Tibial nerve (tissue), 4 donors: ENCODE results near the gene ACTL6A. TPM values are rescaled to one million over a fixed set of nuclear protein-coding genes. Genes with fewer than 3 reads are reported as not detected.

Experiments
- DNase-seq, 2 donors: peaks; one replicate each; pipeline ENCODE4 v3.0.0-alpha.2; 2019; ENCODE audit warnings: low spot score in 2 of 2
- H3K27ac ChIP-seq, 4 donors: fragments of 200-600 bp; sonication (generic) in 3 of 4; one replicate each; pipeline ENCODE4 v1.5.1; 2017 to 2019; ENCODE audit warnings: mild to moderate bottlenecking in 1 of 4
- H3K27me3 ChIP-seq, 2 donors: fragments of 200-600 bp; sonication (generic) in 1 of 2; one replicate each; pipeline versions ENCODE4 v1.5.1 to v1.6.0; 2017 to 2019
- H3K36me3 ChIP-seq, 3 donors: fragments of 200-600 bp; sonication (generic); one replicate each; pipeline ENCODE4 v1.5.1; 2018 to 2019
- H3K4me1 ChIP-seq, 4 donors: fragments of 200-600 bp; sonication (generic) in 3 of 4; one replicate each; pipeline ENCODE4 v1.5.1; 2017 to 2019
- H3K4me3 ChIP-seq, 4 donors: fragments of 200-600 bp; sonication (generic) in 3 of 4; one replicate each; pipeline ENCODE4 v1.5.1; 2017 to 2019; ENCODE audit warnings: mild to moderate bottlenecking in 1 of 4, moderate library complexity in 1 of 4
- H3K9me3 ChIP-seq, 4 donors: fragments of 200-600 bp; sonication (generic) in 3 of 4; one replicate each; pipeline ENCODE4 v1.5.1; 2017 to 2019
- EP300 ChIP-seq, 2 donors: sonication (generic); formaldehyde crosslinking; IDR thresholded peaks; one replicate each; pipeline ENCODE4 v1.6.1; 2017; ENCODE audit warnings: antibody characterized with exemption in 2 of 2, mild to moderate bottlenecking in 1 of 2
- POLR2A ChIP-seq, 2 donors: fragments of 450-650 bp; IDR thresholded peaks; one replicate each; pipeline ENCODE4 v1.6.1; 2017; ENCODE audit warnings: antibody characterized with exemption in 2 of 2, mild to moderate bottlenecking in 2 of 2, moderate library complexity in 2 of 2
- WGBS, 2 donors: methylation state at CpG; one replicate each; pipeline ENCODE4 v1.1.5; 2018; 5-methylcytosine and 5-hydroxymethylcytosine counted together
- total RNA-seq, 4 donors: library from RNA; depleted of rRNA; stranded (reverse); fragments of >200 nt; gene quantifications; one replicate each; pipeline ENCODE4 v1.1.0, GENCODE V29; 2016
- TF ChIP-seq, protein P1 (sequence below), 5 experiments: fragments of 200-600 bp in 3 of 5; fragments of 450-650 bp in 2 of 5; sonication (generic) in 3 of 5; IDR thresholded peaks; one replicate each; pipeline ENCODE4 v1.5.1; 2016 to 2019; ENCODE audit warnings: antibody characterized with exemption in 5 of 5, mild to moderate bottlenecking in 3 of 5, moderate library complexity in 2 of 5

Gene ACTL6A
- total RNA-seq, 4 donors from 2014 or later, result 25.7 to 52.5 (median 36.3) TPM

DNA sequence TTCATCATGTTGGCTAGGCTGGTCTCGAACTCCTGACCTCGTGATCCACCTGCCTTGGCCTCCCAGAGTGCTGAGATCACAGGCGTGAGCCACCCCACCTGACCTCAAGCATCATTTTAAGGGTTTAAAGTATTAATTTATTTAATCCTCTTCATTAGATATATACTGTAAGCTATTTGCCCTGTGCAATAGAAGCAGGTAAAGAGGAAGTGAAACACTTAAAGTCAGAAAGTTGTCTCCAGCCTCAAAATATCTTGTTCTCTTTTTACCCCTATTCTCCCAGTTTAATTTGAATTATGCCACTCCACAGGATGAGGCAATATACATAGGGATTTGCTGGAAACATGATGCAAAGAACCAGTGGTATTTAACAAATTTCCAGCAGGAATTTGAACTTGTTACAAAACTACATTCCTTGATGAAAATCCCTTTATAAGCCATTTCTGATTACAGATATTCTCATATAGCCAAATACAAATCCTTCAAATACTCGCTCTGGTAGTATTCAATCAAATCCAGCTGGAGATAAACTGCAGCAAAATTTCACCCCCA lies 43.9 kb downstream of the ACTL6A start:
- H3K27ac ChIP-seq, result no peak overlapping the region
- no peak for DNase-seq
- H3K4me1 ChIP-seq, result peaks cover 0 to 40% (median 7%) of the 10 kb centered on the region in 4 donors
- H3K9me3 ChIP-seq, result no peaks in the 10 kb centered on the region
- TF ChIP-seq POLR2A (IDR thresholded peaks at IDR 0.05) (no peak), EP300 (IDR thresholded peaks at IDR 0.05) (no peak)
- TF ChIP-seq, protein P1, sequence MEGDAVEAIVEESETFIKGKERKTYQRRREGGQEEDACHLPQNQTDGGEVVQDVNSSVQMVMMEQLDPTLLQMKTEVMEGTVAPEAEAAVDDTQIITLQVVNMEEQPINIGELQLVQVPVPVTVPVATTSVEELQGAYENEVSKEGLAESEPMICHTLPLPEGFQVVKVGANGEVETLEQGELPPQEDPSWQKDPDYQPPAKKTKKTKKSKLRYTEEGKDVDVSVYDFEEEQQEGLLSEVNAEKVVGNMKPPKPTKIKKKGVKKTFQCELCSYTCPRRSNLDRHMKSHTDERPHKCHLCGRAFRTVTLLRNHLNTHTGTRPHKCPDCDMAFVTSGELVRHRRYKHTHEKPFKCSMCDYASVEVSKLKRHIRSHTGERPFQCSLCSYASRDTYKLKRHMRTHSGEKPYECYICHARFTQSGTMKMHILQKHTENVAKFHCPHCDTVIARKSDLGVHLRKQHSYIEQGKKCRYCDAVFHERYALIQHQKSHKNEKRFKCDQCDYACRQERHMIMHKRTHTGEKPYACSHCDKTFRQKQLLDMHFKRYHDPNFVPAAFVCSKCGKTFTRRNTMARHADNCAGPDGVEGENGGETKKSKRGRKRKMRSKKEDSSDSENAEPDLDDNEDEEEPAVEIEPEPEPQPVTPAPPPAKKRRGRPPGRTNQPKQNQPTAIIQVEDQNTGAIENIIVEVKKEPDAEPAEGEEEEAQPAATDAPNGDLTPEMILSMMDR (IDR thresholded peaks at IDR 0.05), result no peak
- peaks cover 0 to 9% (median 0%) of the 10 kb centered on the region in 3 donors for H3K36me3 ChIP-seq
- no peak overlapping the region for H3K4me3 ChIP-seq
- no peaks in the 10 kb centered on the region for H3K27me3 ChIP-seq
- WGBS, 2 donors, result 92 to 96% methylated on average over 4 of the region's 4 CpGs

DNA sequence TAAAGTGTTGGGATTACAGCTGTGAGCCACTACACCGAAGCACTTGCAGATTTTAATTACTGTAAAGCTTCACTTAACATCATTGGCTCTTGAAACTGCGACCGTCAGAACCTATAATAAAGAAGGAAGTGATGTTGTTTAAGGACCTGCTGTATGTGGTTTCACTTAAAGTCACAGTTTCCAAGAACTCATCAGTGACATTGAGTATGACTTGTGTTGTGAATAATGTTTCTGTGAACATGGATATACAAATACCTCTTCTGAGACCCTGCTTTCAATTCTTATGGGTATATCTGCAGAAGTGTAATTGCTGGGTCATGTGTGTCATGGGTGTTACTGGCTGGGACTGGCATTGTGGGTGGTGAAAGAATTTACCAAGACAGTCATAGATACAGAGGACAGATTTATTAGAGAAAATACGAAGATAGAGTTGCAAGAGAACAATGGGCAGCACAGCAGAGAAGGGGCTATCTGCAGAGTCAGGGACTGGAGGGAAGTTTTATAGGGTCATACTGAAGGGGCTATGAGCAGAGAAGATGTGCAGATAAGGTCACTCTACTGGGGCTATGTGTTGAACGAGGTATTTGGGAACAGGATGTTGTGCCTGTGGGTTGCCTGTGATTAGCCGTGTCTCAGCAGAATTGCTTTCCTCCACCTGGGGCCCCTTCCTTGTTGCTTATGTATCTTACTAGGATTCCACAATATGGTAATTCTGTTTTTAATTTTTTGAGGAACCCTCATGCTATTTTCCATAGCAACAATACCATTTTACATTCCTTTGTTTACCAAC lies 46.4 kb downstream of the ACTL6A start:
- no peaks in the 10 kb centered on the region for H3K9me3 ChIP-seq
- H3K27ac ChIP-seq, result no peak overlapping the region
- WGBS, 2 donors, result 67 to 70% methylated on average over 6 of the region's 6 CpGs
- peaks cover 0 to 22% (median 4%) of the 10 kb centered on the region in 4 donors for H3K4me1 ChIP-seq
- no peak overlapping the region for H3K4me3 ChIP-seq
- no peak for DNase-seq
- TF ChIP-seq, protein P1 (IDR thresholded peaks at IDR 0.05), result no peak
- TF ChIP-seq EP300 (IDR thresholded peaks at IDR 0.05), result no peak
- H3K27me3 ChIP-seq, result no peaks in the 10 kb centered on the region
- H3K36me3 ChIP-seq, result peaks cover 0 to 8% (median 0%) of the 10 kb centered on the region in 3 donors

DNA sequence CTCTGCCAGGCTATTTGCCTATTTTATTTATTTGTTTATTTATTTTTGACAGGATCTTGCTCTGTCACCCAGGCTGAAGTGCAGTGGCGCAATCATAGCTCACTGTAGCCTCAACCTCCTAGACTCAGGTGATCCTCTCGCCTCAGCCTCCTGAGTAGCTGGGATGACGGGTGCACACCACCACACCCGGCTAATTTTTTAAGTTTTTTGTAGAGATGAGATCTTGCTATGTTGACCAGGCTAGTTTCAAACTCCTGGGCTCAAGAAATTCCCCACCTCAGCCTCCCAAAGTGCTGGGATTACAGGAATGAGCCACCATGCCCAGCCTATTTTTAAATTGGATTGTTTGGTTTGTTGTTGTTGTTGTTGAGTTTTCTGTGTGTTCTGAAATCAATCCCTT lies 47.3 kb downstream of the ACTL6A start:
- H3K4me3 ChIP-seq, result no peak overlapping the region
- peaks cover 0 to 22% (median 4%) of the 10 kb centered on the region in 4 donors for H3K4me1 ChIP-seq
- TF ChIP-seq EP300 (IDR thresholded peaks at IDR 0.05) (no peak), POLR2A (IDR thresholded peaks at IDR 0.05) (no peak)
- TF ChIP-seq, protein P1 (IDR thresholded peaks at IDR 0.05), result no peak
- no peaks in the 10 kb centered on the region for H3K27me3 ChIP-seq
- no peaks in the 10 kb centered on the region for H3K9me3 ChIP-seq
- 94 to 95% methylated on average over 4 of the region's 4 CpGs for WGBS, 2 donors
- no peak for DNase-seq
- peaks cover 0 to 8% (median 0%) of the 10 kb centered on the region in 3 donors for H3K36me3 ChIP-seq
- H3K27ac ChIP-seq, result no peak overlapping the region

DNA sequence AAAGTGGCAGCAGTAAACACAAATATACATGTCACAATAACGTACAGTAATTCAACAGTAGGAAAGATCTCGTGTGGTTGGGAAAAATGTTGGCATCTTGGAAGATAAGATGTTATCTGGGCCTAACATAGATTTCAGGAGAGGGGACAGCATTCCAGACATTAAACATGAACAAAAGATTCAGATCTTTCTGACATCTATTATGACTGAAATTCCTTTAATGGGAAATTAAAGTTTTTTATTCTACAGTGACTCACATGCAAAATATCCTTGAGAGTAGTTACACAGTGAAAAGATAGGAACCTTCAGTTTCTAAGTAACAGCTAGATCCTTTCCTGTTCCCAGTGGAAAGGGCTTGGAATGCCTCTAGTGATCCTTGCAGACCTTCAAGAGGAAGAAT lies 51.1 kb downstream of the ACTL6A start:
- Histone ChIP-seq H3K27me3 (no peaks in the 10 kb centered on the region), H3K4me3 (no peak overlapping the region), H3K4me1 (no peaks in the 10 kb centered on the region), H3K27ac (no peak overlapping the region), H3K36me3 (peaks cover 0 to 38% (median 0%) of the 10 kb centered on the region in 3 donors), H3K9me3 (no peaks in the 10 kb centered on the region)
- WGBS, 2 donors, result 68 to 71% methylated on average over 2 of the region's 2 CpGs
- DNase-seq, result no peak
- TF ChIP-seq POLR2A (IDR thresholded peaks at IDR 0.05), result no peak
- no peak for TF ChIP-seq EP300 (IDR thresholded peaks at IDR 0.05)
- TF ChIP-seq, protein P1 (IDR thresholded peaks at IDR 0.05), result no peak

DNA sequence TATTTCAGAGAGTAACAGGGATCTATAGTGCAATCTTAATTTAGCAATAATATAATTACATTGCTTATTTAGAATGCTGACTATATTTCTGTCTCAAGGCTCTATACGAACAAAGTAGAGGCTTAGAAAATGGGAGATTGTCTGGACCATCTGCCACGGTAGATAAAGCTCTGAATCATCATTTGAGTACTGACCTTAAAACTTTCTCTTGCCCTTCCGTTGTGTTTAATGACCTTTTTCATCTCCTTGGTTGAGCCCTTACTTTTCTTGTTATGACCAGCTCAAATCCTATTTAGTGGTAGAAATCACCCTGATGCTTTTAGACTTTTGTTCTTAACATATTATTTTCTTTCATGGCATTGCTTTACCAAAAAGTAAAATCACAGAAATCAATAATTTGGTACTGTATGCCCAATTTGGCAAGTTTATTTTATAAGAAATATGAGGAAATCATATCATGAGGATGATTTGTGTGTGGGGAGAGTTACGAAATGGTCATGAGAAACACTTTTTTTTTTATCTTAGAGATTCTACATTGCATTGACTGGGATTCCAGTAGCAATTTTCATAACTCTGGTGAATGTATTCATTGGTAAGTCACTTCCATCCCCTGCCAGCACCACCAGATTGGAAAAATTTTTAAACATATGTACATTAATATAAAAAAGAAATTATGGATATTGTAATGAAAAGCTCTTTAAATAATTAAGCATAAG lies 52.9 kb downstream of the ACTL6A start:
- Histone ChIP-seq H3K4me3 (no peak overlapping the region), H3K9me3 (no peaks in the 10 kb centered on the region), H3K4me1 (no peaks in the 10 kb centered on the region), H3K27ac (no peak overlapping the region), H3K27me3 (no peaks in the 10 kb centered on the region), H3K36me3 (peaks cover 0 to 43% (median 0%) of the 10 kb centered on the region in 3 donors)
- 55 to 69% methylated on average over 4 of the region's 4 CpGs for WGBS, 2 donors
- DNase-seq, result no peak
- TF ChIP-seq, protein P1 (IDR thresholded peaks at IDR 0.05), result no peak
- TF ChIP-seq EP300 (IDR thresholded peaks at IDR 0.05) (no peak), POLR2A (IDR thresholded peaks at IDR 0.05) (no peak)
